GM10266 (cell line): ENCODE data around the gene MBL2.

Source experiments
- DNase-seq: peaks from one replicate; pipeline ENCODE4 v3.0.0; 2012; ENCODE audit errors: extremely low spot score
- TF ChIP-seq, protein P1 (sequence below): IDR thresholded peaks from 2 replicates; pipeline ENCODE4 v1.5.1; 2012; ENCODE audit warnings: mild to moderate bottlenecking, low read depth; ENCODE audit not compliant: control insufficient read depth, insufficient read depth; ENCODE audit errors: missing control alignments

MBL2 gene

DNA sequence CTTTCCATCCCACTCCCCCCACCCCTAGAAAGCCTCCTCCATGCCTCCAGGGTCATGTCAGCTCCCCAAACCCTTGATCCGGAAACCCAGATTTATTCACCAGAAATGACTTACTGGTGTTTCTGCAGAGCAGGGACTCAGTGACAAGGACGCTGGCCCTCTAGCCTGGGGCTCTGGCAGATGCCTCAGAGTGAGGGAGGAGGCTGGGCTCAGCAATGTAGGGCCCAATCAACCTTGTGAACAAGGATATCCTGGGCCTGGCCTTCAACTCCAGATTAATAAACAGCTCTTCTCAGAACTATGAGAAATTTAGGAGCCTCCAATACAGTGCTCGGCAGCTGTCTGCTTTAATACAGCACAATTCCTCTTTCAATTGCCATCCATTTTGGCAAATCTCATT lies at the start of gene MBL2:
TSS of gene MBL2 (minus strand) at position 162 of the 400 bp plus-strand sequence. CDS start 1,149 bp downstream, outside the sequence.
- TF ChIP-seq, protein P1, sequence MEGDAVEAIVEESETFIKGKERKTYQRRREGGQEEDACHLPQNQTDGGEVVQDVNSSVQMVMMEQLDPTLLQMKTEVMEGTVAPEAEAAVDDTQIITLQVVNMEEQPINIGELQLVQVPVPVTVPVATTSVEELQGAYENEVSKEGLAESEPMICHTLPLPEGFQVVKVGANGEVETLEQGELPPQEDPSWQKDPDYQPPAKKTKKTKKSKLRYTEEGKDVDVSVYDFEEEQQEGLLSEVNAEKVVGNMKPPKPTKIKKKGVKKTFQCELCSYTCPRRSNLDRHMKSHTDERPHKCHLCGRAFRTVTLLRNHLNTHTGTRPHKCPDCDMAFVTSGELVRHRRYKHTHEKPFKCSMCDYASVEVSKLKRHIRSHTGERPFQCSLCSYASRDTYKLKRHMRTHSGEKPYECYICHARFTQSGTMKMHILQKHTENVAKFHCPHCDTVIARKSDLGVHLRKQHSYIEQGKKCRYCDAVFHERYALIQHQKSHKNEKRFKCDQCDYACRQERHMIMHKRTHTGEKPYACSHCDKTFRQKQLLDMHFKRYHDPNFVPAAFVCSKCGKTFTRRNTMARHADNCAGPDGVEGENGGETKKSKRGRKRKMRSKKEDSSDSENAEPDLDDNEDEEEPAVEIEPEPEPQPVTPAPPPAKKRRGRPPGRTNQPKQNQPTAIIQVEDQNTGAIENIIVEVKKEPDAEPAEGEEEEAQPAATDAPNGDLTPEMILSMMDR, result no peak
- no peak for DNase-seq

DNA sequence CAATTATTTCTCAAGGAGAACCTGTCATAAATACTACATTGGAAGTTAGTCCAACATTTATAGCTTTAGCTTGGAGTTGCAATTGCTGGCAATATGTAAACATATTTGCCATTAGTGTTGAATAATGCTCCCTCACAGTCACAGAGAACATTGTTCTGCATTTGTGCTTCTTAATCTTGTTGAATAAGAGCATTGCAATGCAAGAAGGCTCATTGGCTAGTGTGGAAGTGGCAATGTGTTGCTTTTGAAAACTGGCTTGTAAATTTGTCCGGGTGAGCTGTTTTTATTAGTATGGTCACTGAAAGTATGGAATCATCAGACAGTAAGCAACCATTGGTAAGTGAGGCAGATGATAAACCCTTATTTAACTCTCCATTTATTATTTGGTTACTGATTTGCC lies 47.7 kb upstream of the MBL2 start:
- TF ChIP-seq, protein P1, result no peak

DNA sequence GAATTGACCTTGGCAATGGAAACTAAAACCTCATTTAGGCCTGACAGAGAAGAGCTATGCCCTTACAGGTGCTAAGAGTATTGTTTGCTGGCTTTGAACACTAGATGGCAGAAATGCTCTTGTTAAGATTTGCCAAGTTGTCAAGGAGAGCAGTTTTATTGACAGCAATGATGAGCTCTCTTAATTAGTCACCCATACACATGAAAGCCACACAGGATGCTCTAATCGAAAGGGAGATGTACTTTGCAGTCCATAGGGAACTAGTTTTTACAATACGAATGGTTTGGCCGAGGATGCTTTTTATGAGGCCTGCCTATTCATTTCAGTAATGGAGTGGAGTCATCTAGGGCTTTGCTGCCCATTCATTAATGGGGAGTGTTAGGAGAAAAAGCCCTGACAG lies 45.4 kb upstream of the MBL2 start:
- peak; percentile 26 for DNase-seq
- TF ChIP-seq, protein P1, result peak; percentile 75

More for the DNA sequence above, 47.7 kb upstream of the MBL2 start:
- DNase-seq, result no peak

DNA sequence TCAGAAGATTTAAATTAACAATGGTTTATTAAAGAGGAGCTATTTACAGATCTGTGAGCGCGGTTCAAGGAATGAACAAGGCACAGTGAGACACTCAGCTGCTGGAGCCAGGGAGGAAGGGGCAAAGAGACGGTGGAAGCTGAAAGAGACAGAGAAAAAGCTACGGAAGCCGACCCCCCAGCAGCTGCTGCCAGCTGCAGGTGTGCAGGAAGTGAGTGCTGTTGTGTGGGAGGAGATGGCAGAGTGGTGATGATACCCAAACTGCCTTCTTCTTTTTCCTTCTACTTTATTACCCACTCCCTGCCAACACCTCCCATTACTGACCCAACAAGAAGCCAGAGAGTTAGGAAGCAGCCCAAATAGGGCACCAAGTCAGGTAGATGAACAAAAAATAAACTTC lies 41.9 kb upstream of the MBL2 start:
- TF ChIP-seq, protein P1, result no peak
- no peak for DNase-seq

DNA sequence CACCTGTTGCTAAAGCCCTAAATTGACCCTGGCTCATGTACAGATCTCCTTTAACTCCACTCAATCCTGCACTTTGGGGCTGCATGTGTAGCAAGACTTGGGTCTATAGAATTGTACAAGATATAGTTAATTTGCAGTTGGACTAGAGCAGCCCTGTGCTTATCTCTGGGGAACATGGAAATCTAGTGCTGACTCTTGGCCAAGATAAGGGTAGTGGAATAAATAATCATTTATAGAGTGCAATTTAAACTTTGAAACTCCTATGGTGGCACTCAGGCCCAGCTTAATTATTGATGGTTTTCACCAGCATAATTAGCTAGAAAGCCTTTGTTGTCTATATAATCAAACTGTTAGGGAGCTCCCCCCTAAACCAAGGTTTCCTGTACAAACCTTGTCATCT lies 39.2 kb upstream of the MBL2 start:
- no peak for DNase-seq
- TF ChIP-seq, protein P1, result no peak

DNA sequence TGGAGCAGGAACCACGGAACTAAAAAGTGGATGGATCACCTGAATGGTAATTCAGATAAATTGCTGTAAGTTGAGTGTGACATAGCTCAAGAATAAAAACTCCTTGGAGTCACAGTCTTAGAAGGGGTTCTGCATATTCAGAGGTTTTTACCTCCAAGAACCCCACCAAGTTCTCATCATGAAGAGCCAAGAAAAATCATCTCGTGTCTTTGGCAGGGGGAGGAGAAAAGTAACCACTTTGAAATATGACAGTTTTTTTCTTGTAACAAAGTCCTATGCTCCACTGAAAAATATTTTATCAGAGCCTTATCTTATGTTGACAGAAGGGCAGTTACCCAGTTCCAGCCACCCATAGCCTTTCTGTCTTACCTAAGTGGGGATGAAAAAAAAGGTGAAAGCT lies 38.2 kb upstream of the MBL2 start:
- TF ChIP-seq, protein P1, result no peak

DNA sequence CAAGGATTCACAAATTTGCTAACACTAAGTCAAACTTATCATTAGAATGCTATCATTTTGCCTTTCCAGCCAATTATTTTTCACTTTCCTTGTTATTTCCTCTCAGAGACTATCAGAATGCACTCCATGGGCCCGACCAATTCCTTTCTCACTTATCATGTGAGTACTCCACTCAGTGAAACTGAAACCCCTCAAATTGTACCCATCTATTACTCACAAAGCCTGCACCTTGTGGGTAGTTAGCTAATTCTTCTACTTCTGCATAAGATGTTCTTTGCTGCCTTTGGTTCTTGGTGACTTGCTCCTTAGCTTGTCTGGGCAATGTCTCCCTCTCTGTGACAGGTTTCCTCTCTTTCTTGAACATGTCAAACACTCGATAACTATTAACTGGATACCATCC lies 35.2 kb upstream of the MBL2 start:
- TF ChIP-seq, protein P1, result no peak
- no peak for DNase-seq

More for the DNA sequence above, 38.2 kb upstream of the MBL2 start:
- DNase-seq, result no peak
